Activated CD4-positive, alpha-beta memory T cell treated with anti-CD3 and anti-CD28 coated beads, Interleukin-2, amount 10 ng/mL, durations not matched to agents 7 days and 5 days (primary cell): ENCODE data around the gene CNR2. TPM values are rescaled to one million over a fixed set of nuclear protein-coding genes. Genes with fewer than 3 reads are reported as not detected.
A peak's percentile ranks its signal among the peaks of the same experiment; 100 is the strongest.
"Not testable (repeated sequence)": the region's sequence is repeated elsewhere in the genome, so short reads cannot be mapped to it uniquely, and the experiment has no call there.

ENCODE experiments used
- CTCF ChIA-PET: fragments of 350-600 bp; sonication (Branson Sonifier 250); formaldehyde crosslinking; loops from one replicate; lab custom pipeline; 2021; ENCODE audit warnings: antibody characterized with exemption, inconsistent platforms; lab: Charles Lee
- POLR2A ChIA-PET: fragments of 350-600 bp; sonication (Branson Sonifier 250); formaldehyde crosslinking; loops from one replicate; lab custom pipeline; 2021; ENCODE audit warnings: antibody characterized with exemption; lab: Charles Lee
- DNase-seq: peaks from one replicate; pipeline ENCODE4 v3.0.0-alpha.2; 2020
- H3K27ac Mint-ChIP-seq: one replicate; pipeline ENCODE4 v1.8.0; 2021; ENCODE audit warnings: mild to moderate bottlenecking, mixed read lengths
- H3K27me3 Mint-ChIP-seq: one replicate; pipeline ENCODE4 v1.8.0; 2021; ENCODE audit warnings: mixed read lengths
- H3K36me3 Mint-ChIP-seq: one replicate; pipeline ENCODE4 v1.8.0; 2021; ENCODE audit warnings: low read depth, mixed read lengths
- H3K4me1 Mint-ChIP-seq: one replicate; pipeline ENCODE4 v1.8.0; 2021; ENCODE audit warnings: mixed read lengths
- H3K4me3 Mint-ChIP-seq: one replicate; pipeline ENCODE4 v1.8.0; 2021; ENCODE audit warnings: mild to moderate bottlenecking, mixed read lengths
- H3K9me3 Mint-ChIP-seq: one replicate; pipeline ENCODE4 v1.8.0; 2021; ENCODE audit warnings: mixed read lengths
- total RNA-seq, 2 experiments: library from RNA; stranded (reverse); gene quantifications; one replicate each; pipeline ENCODE4 v1.2.3, GENCODE V29; 2021

CNR2 gene
- under 1 TPM in 1 of 2 experiments, not detected in 1; 0.08 TPM for total RNA-seq

DNA sequence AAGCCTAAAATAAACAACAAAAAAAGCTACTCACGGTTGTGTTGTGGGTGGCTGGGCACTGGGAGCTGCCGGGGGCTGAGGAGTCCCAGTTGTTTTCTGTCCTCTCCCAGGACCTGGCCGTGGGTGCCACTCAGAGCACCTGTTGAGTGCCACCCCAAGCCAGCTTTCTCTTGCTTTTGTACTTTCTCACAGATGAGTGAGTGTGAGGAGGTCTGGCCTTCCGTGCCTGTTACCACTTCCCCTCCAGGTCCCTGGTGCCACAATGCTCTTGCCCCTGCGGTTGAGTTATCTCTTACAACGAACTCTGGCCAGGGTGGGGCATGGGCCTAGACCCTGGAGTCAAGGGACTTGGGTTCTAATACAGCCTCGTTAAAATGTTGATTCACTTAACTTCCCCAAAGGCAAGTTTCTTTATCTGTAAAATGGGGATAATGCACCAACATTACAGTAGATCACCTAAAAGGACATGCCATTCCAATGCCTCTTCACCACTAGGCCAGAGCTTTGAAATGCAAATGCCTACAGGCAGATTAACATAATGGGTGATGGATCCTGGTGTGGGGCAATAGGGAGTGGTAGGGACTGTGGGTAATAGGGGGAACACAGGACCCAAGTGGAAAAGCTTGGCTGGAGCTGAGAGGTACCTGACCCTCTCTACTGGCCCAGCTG lies at the start of gene CNR2:
Gene CNR2, minus strand, starts transcription at position 151 of the 669 bp plus-strand sequence. CDS start 37,745 bp downstream, outside the sequence.
- ChIA-PET POLR2A (interaction anchor here (0.7 to 1.6 kb wide), 5 partner anchors 9 to 569 kb away, joined by 3 to 5 read pairs (median 4); partner anchors contain the start of genes HNRNPR, PITHD1 and PNRC2), CTCF (interaction anchor here (1.7 to 1.8 kb wide), 2 partner anchors 103 to 142 kb away, joined by 5 to 10 read pairs; no protein-coding TSS in a partner anchor)
- H3K27me3 Mint-ChIP-seq = peaks cover 12% of the 10 kb centered on the region
- peak; percentile 31 for DNase-seq
- H3K27ac Mint-ChIP-seq = no peak within 1 kb of the TSS
- no peaks in the 10 kb centered on the region for H3K36me3 Mint-ChIP-seq
- H3K4me1 Mint-ChIP-seq = peaks cover 44% of the 10 kb centered on the region
- no peak within 1 kb of the TSS for H3K4me3 Mint-ChIP-seq
- no peaks in the 10 kb centered on the region for H3K9me3 Mint-ChIP-seq

DNA sequence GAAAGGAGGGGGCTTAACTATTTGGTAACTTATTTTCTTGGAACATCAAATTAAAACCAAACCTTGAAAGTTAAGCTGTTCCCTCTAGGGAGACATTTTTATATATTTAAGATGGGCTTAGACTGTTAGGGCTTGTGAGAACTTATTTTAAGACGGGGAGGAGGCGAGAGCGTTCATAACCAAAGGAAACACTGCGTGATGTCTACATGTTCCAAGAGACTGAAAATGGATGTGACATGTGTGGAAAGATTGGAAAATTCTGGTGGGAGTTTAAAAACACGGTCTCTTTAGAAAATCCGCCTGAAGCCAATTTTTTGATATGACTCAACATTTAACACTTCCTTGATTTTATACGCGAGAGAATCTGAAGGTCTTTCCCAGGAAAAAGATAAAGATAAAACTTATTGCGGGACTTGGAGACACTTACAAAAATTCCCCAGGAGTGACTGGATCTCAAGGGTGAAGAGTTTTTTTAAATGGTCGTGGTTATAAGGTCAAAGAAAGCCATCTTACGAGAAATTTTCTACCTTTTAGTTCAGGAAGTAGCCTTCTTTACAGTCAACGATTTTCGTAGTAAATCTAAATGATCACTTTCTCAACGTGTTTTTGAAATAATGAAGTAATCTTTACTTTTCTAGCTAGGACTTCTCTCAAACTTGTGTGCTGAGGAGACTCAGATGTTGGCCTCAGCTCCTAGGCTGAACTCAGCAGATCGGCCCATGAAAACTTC lies 47.3 kb upstream of the CNR2 start:
- CTCF ChIA-PET = interaction anchor here (0.8 to 1.8 kb wide), 5 partner anchors 8 to 151 kb away, joined by 3 to 5 read pairs (median 3); partner anchors contain the start of gene SRSF10
- Mint-ChIP-seq H3K9me3 (no peaks in the 10 kb centered on the region), H3K4me1 (peaks cover 59% of the 10 kb centered on the region)

DNA sequence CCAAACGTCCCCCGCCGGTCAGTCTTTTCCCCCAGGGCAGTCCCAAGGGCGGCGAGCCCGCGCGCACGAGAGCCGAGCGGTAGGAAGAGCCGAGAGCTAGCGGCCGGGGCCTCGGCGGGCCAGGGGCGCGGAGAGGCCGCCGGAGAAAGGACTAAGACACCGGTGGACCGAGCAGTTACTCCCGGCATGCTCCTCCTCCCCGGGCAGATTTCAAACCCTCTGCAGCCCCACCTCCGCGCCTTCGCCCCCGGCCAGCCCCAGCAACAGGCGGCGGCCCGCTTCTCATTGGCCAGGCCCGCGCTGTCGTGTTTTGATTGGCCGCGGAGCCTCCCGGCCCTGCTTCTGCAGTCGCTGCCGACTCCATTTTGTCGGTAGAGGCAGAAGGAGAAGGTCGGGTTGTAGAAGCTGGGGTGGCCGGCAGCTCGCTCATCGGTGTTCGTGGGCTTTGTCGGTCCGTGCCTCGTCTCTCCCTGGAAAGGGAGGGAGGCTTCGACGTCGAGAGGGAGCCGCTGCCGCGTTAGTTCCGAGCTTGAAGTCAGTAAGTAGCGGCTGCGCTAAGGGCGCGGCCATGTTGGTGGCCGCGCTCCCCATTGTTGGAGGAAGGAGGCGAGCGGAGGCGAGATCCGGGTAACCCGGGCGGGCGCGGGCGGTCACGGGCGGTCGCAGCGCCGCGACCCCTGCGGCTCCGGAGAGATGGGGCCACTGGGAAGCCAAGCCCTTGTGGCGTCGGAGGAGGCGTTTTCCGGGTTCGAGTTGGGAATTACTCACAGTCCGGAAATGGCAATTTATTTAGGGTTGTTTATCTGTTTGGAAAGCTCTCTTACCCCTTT lies 46.5 kb upstream of the CNR2 start, which contains the start of gene PNRC2:
Gene PNRC2, plus strand, starts transcription at position 368 of the 830 bp plus-strand sequence. CDS start 1,630 bp downstream, outside the sequence.
- Mint-ChIP-seq H3K27ac (peak within 1 kb of the TSS; percentile 100), H3K4me1 (peaks cover 58% of the 10 kb centered on the region), H3K27me3 (no peaks in the 10 kb centered on the region), H3K36me3 (peaks cover 46% of the 10 kb centered on the region), H3K9me3 (no peaks in the 10 kb centered on the region), H3K4me3 (peak within 1 kb of the TSS; percentile 100)
- ChIA-PET POLR2A (interaction anchor here (0.6 to 15.2 kb wide), 32 partner anchors 9 to 1273 kb away, joined by 3 to 515 read pairs (median 6); partner anchors contain the start of genes CNR2, E2F2, ELOA and GALE), CTCF (interaction anchor here (0.6 to 1.8 kb wide), 7 partner anchors 9 to 579 kb away, joined by 3 to 5 read pairs (median 3); partner anchors contain the start of gene SRSF10)
- peak; percentile 98 for DNase-seq

More for the DNA sequence above, 47.3 kb upstream of the CNR2 start:
- DNase-seq = no peak
- Mint-ChIP-seq H3K4me3 (peak overlapping the region; percentile 100), H3K36me3 (peaks cover 53% of the 10 kb centered on the region), H3K27ac (peak overlapping the region; percentile 100), H3K27me3 (no peaks in the 10 kb centered on the region)
- POLR2A ChIA-PET = interaction anchor here (0.6 to 15.2 kb wide), 28 partner anchors 8 to 1272 kb away, joined by 3 to 515 read pairs (median 6); partner anchors contain the start of genes CNR2, E2F2, ELOA and GALE

DNA sequence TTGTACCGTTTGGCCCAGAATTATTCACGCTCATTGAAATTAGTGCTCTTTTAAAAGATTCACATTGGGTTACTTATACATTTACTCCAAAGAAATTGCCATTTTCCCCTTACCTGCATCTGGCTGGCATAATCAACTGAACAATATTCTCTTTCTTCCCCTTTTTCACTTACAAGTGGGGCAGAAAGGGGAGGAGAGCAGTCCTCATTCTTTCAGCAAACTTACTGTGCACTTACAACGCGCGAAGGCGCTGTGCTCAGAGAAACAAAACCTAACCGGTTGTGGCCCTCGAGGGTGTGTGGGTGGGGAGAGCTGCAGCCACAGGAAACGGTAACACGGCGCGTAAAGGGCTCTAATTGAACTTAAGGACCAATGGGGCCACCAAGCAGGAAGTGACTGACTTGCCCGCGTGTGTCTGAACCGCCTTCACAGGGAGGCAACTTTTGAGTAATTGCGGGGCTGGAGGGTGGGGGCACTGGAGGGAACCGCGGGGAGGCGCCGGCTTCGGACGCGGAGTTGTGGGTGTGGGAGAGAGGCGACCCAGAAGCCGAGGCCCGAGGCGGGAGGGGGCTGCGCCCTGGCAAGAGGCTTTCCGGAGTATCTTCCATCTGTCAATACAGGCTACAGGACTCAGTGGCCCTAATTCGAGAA lies 45.8 kb upstream of the CNR2 start:
- ChIA-PET CTCF (interaction anchor here (0.7 to 1.8 kb wide), 5 partner anchors 9 to 42 kb away, joined by 3 to 5 read pairs (median 3); partner anchors contain the start of gene SRSF10), POLR2A (interaction anchor here (0.7 to 15.2 kb wide), 25 partner anchors 9 to 1273 kb away, joined by 3 to 515 read pairs (median 6); partner anchors contain the start of genes CNR2, ELOA, GALE and HMGCL)
- peak; percentile 95 for DNase-seq
- Mint-ChIP-seq H3K36me3 (peaks cover 38% of the 10 kb centered on the region), H3K27me3 (peaks cover 2% of the 10 kb centered on the region), H3K9me3 (no peaks in the 10 kb centered on the region), H3K4me1 (peaks cover 54% of the 10 kb centered on the region), H3K27ac (peak overlapping the region; percentile 100), H3K4me3 (peak overlapping the region; percentile 100)

DNA sequence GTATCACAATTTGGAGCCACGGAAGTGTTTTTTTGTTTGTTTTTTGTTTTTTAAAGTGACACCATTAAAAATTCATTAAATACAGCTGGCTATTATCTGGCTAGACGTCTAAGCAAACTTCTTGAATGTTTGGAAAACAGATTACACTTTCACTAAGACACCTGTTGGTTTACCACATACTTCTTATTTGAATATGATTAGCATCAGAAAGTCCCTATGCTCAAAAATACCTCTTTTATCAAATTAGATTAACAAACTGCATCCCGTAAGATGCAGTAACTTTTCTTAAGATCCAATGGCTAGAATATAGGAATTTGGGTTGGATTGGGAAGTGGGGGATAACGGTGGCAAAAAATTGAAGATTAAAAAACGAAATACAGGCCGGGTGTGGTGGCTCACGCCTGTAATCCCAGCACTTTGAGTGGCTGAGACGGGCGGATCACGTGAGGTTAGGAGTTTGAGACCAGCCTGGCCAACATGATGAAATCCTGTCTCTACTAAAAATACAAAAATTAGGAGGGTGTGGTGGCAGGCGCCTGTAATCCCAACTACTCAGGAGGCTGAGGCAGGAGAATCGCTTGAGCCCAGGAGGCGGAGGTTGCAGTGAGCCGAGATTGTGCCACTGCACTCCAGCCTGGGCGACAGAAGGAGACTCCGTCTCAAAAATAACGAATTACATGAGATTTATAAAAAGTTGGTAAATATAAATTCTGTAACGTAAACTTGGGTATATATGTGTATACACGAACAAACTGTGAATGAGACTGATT lies 45.1 kb upstream of the CNR2 start:
- ChIA-PET CTCF (interaction anchor here (0.7 to 1.2 kb wide), 2 partner anchors 10 to 42 kb away, joined by 3 to 5 read pairs; no protein-coding TSS in a partner anchor), POLR2A (interaction anchor here (0.6 to 15.2 kb wide), 19 partner anchors 8 to 267 kb away, joined by 3 to 515 read pairs (median 5); partner anchors contain the start of genes CNR2, ELOA, FUCA1 and GALE)
- peak; percentile 34 for DNase-seq
- Mint-ChIP-seq H3K4me1 (peaks cover 49% of the 10 kb centered on the region), H3K4me3 (peak overlapping the region; percentile 100), H3K27ac (peak overlapping the region; percentile 100), H3K36me3 (peaks cover 32% of the 10 kb centered on the region)
- not testable (repeated sequence) for H3K9me3 Mint-ChIP-seq, H3K27me3 Mint-ChIP-seq

DNA sequence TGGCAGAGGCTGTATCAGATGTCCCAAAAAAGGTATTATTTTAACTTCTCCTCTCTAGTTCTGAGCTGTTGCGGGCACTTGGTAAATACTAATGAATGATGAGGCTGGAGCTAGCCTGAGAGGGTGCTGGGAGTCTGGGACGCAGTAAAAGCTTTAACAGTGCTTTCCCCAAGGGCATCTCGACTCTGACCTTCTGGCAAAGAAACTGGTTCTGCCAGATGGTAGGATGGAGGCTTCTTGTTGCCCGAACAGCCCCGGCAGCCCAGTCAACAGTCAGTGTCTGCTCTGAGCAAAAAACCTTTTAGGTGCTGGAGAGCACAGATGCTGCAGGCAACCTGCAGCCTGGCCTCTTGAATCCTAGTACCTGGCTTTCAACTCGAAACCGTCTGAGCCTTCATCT lies 43.9 kb upstream of the CNR2 start:
- ChIA-PET CTCF (interaction anchor here (0.7 to 1.9 kb wide), 5 partner anchors 9 to 458 kb away, joined by 3 to 5 read pairs (median 3); partner anchors contain the start of genes NIPAL3 and SRSF10), POLR2A (interaction anchor here (1.1 to 15.2 kb wide), 6 partner anchors 9 to 186 kb away, joined by 3 to 515 read pairs (median 4); partner anchors contain the start of genes GALE, HMGCL and SRSF10)
- H3K27me3 Mint-ChIP-seq = peaks cover 2% of the 10 kb centered on the region
- H3K27ac Mint-ChIP-seq = peak overlapping the region; percentile 54
- DNase-seq = no peak
- no peaks in the 10 kb centered on the region for H3K9me3 Mint-ChIP-seq
- H3K4me3 Mint-ChIP-seq = peak overlapping the region; percentile 12
- H3K4me1 Mint-ChIP-seq = peaks cover 41% of the 10 kb centered on the region
- H3K36me3 Mint-ChIP-seq = peaks cover 24% of the 10 kb centered on the region

DNA sequence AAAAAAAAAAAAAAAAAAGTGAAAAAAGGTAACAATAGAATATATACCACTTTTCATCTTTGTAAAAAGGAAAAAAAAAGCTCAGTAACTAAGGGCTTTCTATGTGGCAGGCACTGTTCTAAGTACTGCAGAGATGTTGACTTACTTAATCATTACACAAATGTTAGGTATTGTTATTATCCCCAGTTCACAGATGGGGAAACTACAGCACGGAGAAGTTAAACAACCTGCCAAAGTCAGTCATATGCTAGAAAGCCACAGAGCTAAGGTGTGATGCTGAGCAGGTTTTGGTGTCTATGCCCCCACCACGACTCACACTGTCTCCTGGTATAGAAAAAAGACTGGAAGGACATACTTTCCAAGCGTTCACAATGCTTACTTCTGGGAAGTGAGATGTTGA lies 39.9 kb upstream of the CNR2 start:
- Mint-ChIP-seq H3K27ac (no peak overlapping the region), H3K4me1 (peaks cover 22% of the 10 kb centered on the region), H3K9me3 (no peaks in the 10 kb centered on the region), H3K36me3 (no peaks in the 10 kb centered on the region), H3K4me3 (no peak overlapping the region), H3K27me3 (peaks cover 2% of the 10 kb centered on the region)
- POLR2A ChIA-PET = interaction anchor here (1.0 kb wide), 1 partner anchor 52 kb away, joined by 3 read pairs; no protein-coding TSS in a partner anchor
- DNase-seq = no peak
- CTCF ChIA-PET = interaction anchor here (0.9 kb wide), 1 partner anchor 143 kb away, joined by 3 read pairs; no protein-coding TSS in a partner anchor

DNA sequence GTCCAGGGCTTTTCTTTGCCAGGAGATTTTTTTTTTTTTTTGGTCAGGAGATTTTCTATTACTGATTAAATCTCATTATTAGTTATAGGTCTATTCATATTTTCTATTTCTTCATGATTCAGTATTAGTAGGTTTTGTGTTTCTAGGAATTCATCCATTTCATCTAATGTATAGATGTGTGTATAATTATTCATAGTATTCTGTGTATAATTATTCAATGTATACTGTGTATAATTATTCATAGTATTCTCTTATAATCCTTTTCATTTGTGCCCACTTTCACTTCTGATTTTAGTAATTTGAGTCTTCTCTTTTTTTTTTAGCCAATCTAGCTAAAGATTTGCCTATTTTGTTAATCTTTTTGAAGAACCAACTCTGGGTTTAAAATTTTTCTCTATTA lies 34.2 kb upstream of the CNR2 start:
- H3K27ac Mint-ChIP-seq = no peak overlapping the region
- peaks cover 2% of the 10 kb centered on the region for H3K9me3 Mint-ChIP-seq
- no peaks in the 10 kb centered on the region for H3K4me1 Mint-ChIP-seq
- POLR2A ChIA-PET = no interaction called here
- H3K4me3 Mint-ChIP-seq = no peak overlapping the region
- H3K27me3 Mint-ChIP-seq = peaks cover 26% of the 10 kb centered on the region
- DNase-seq = no peak
- H3K36me3 Mint-ChIP-seq = peaks cover 3% of the 10 kb centered on the region
- CTCF ChIA-PET = interaction anchor here (0.7 to 2.0 kb wide), 6 partner anchors 10 to 175 kb away, joined by 3 to 5 read pairs (median 3); no protein-coding TSS in a partner anchor

DNA sequence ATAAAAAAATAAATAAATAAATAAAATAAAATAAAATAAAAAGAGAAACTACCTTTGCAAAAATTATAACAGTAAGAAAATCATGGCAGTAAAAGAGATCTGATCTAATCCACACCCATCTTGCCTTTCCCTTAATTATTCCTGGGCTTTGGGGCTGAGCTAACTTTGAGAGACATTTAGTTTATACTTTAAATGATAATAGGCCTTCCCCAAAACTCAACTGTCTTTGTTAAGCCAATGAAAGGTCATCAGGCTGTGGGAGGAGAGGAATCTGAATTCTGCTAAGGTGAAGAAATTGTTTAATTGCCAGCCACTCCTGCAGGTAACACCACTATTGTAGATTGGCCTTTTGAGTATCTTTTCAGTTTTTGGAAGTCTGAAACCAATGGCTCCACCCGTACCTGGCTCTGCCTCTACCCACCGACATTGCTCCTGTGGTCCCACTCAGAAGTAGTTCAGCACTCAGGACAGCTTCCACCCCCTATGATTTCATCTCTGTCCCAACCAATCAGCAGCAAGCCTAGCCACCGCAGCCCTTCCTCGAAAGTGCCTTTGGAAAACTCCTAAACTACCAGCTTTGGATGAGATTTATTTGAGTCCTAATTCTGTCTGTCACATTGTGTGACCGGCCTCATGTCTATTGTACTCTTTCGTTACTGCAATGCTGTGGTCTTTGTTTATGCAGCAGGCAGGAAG lies 23.5 kb upstream of the CNR2 start:
- Mint-ChIP-seq H3K36me3 (no peaks in the 10 kb centered on the region), H3K4me1 (no peaks in the 10 kb centered on the region), H3K27ac (no peak overlapping the region), H3K4me3 (no peak overlapping the region), H3K9me3 (no peaks in the 10 kb centered on the region), H3K27me3 (peaks cover 10% of the 10 kb centered on the region)
- no peak for DNase-seq
- ChIA-PET POLR2A (no interaction called here), CTCF (no interaction called here)

DNA sequence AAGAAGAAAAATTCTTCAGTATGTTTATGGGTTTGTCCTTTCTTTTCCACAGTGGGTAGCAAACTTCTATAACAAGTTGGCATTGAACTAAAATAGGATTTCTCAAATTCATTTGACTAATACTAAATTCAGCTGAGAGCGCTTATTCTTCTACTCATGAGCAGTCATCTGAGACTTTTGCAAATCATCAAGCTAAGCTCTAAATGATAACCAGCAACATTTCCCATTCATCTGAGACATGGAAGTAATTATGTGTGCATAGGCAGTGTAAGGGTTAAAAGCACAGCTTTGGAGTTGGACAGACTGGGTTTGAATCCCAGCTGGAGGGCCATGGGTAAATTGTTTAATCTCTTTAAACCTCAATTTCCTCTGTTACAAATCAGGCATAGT lies 18.3 kb upstream of the CNR2 start:
- Mint-ChIP-seq H3K36me3 (no peaks in the 10 kb centered on the region), H3K4me1 (no peaks in the 10 kb centered on the region), H3K9me3 (no peaks in the 10 kb centered on the region), H3K4me3 (no peak overlapping the region), H3K27ac (no peak overlapping the region), H3K27me3 (peaks cover 11% of the 10 kb centered on the region)
- ChIA-PET POLR2A (no interaction called here), CTCF (interaction anchor here (0.6 to 0.8 kb wide), 2 partner anchors 121 to 714 kb away, joined by 3 read pairs; partner anchors contain the start of gene HTR1D)
- DNase-seq = no peak
